NOMO-1 treated with dmso at 0.1 percent for 144 hours (cell line): ENCODE measurements around the gene CENPI.
A peak's percentile ranks its signal among the peaks of the same experiment; 100 is the strongest.
"Not testable (repeated sequence)": the region's sequence is repeated elsewhere in the genome, so short reads cannot be mapped to it uniquely, and the experiment has no call there.

Experiments used
- DNase-seq: peaks from one replicate; lab custom pipeline; 2025; ENCODE audit not compliant: unreplicated experiment; lab: John Stamatoyannopoulos, UW

The CENPI gene

GRCh38 chrX:101097546-101098453 lies at the start of gene CENPI:
CENPI (plus strand) TSS chrX:101098204; CDS start chrX:101101071, 2,867 bp downstream.
- peak; percentile 91 for DNase-seq

GRCh38 chrX:101051153-101051548 lies 46.9 kb upstream of the CENPI start:
- no peak for DNase-seq

GRCh38 chrX:101051549-101052302 lies 46.3 kb upstream of the CENPI start, which contains the start of gene TRMT2B:
TRMT2B (minus strand) TSS chrX:101052111; CDS start chrX:101042289, 9,822 bp downstream.
- peak; percentile 72 for DNase-seq

GRCh38 chrX:101056551-101056950 lies 41.5 kb upstream of the CENPI start:
- not testable (repeated sequence) for DNase-seq

GRCh38 chrX:101057093-101057714 lies 40.8 kb upstream of the CENPI start:
- peak; percentile 54 for DNase-seq

GRCh38 chrX:101062176-101062575 lies 35.8 kb upstream of the CENPI start:
- no peak for DNase-seq

GRCh38 chrX:101071582-101071981 lies 26.4 kb upstream of the CENPI start:
- no peak for DNase-seq

GRCh38 chrX:101078716-101079598 lies 19.0 kb upstream of the CENPI start, which contains the start of gene TMEM35A:
TMEM35A (plus strand) TSS chrX:101078879; CDS start chrX:101079003, 124 bp downstream.
- DNase-seq = no peak

GRCh38 chrX:101079736-101080270 lies 18.2 kb upstream of the CENPI start:
- no peak for DNase-seq

- no peak for DNase-seq
These were observed 17.5 kb upstream of the CENPI start for GRCh38 chrX:101080326-101081124.

- DNase-seq = no peak
These were observed 16.8 kb upstream of the CENPI start for GRCh38 chrX:101081231-101081630.

- no peak for DNase-seq
These were observed 6.2 kb upstream of the CENPI start for GRCh38 chrX:101091817-101092216.

GRCh38 chrX:101108284-101108683 lies 10.3 kb downstream of the CENPI start:
- DNase-seq = no peak

GRCh38 chrX:101117701-101118100 lies 19.7 kb downstream of the CENPI start:
- no peak for DNase-seq

- DNase-seq = no peak
These were observed 38.2 kb downstream of the CENPI start for GRCh38 chrX:101136235-101136634.
